CD4-positive, alpha-beta T cell (primary cell): ENCODE results near the gene TLCD2. TPM values are rescaled to one million over a fixed set of nuclear protein-coding genes. Genes with fewer than 3 reads are reported as not detected.
"Not testable (repeated sequence)": the region's sequence is repeated elsewhere in the genome, so short reads cannot be mapped to it uniquely, and the experiment has no call there.

ENCODE experiments used
- ATAC-seq: fragments of 200-7000 bp; cut with Tn5 transposase; one replicate; pipeline ENCODE4 v1.10.0; 2022; ENCODE audit warnings: mild to moderate bottlenecking; ENCODE audit not compliant: poor library complexity
- CTCF ChIA-PET: fragments of 350-600 bp; sonication (Branson Sonifier 250); formaldehyde crosslinking; loops from one replicate; lab custom pipeline; 2021; ENCODE audit warnings: antibody characterized with exemption, inconsistent platforms; lab: Charles Lee
- POLR2A ChIA-PET: fragments of 350-600 bp; sonication (Branson Sonifier 250); formaldehyde crosslinking; loops from one replicate; lab custom pipeline; 2021; ENCODE audit warnings: antibody characterized with exemption, inconsistent platforms; lab: Charles Lee
- DNase-seq, 14 experiments: peaks; one replicate each; pipeline ENCODE4 v3.0.0-alpha.2; 2013 to 2020; ENCODE audit warnings: mixed read lengths in 2 of 14
- H3K27ac ChIP-seq, 2 donors: one replicate each; pipeline versions ENCODE4 v1.5.1 to v1.7.0; 2013; ENCODE audit warnings: low read length in 2 of 2, low read depth in 1 of 2, mild to moderate bottlenecking in 1 of 2
- H3K27me3 ChIP-seq, 2 experiments: 1 replicate in 1 of 2; 2 replicates in 1 of 2; pipeline versions ENCODE4 v1.6.1 to v1.7.0; 2013; ENCODE audit warnings: low read length in 2 of 2, control low read depth in 1 of 2, mild to moderate bottlenecking in 1 of 2, moderate library complexity in 1 of 2; ENCODE audit not compliant: insufficient read depth in 2 of 2, control insufficient read depth in 1 of 2
- H3K36me3 ChIP-seq: one replicate; pipeline ENCODE4 v1.6.1; 2013; ENCODE audit warnings: low read length, control low read depth; ENCODE audit not compliant: insufficient read depth
- H3K4me1 ChIP-seq: one replicate; pipeline ENCODE4 v1.6.1; 2013; ENCODE audit warnings: low read length, control low read depth; ENCODE audit not compliant: insufficient read depth
- H3K4me3 ChIP-seq: one replicate; pipeline ENCODE4 v1.5.1; 2013; ENCODE audit warnings: mild to moderate bottlenecking, low read length, moderate library complexity
- H3K9me3 ChIP-seq, 2 experiments: 1 replicate in 1 of 2; 2 replicates in 1 of 2; pipeline versions ENCODE4 v1.6.1 to v1.7.0; 2013; ENCODE audit warnings: low read length in 2 of 2, mild to moderate bottlenecking in 2 of 2, control low read depth in 1 of 2, moderate library complexity in 1 of 2; ENCODE audit not compliant: control insufficient read depth in 1 of 2, insufficient read depth in 1 of 2
- H3K27ac Mint-ChIP-seq: one replicate; pipeline ENCODE4 v1.8.0; 2020; ENCODE audit warnings: mixed read lengths
- H3K27me3 Mint-ChIP-seq: one replicate; pipeline ENCODE4 v1.8.0; 2021; ENCODE audit warnings: mixed read lengths
- H3K36me3 Mint-ChIP-seq: one replicate; pipeline ENCODE4 v1.8.0; 2021; ENCODE audit warnings: low read depth, mixed read lengths
- H3K4me1 Mint-ChIP-seq: one replicate; pipeline ENCODE4 v1.8.0; 2021; ENCODE audit warnings: low read depth, mixed read lengths
- H3K4me3 Mint-ChIP-seq: one replicate; pipeline ENCODE4 v1.8.0; 2020; ENCODE audit warnings: mild to moderate bottlenecking, mixed read lengths
- H3K9me3 Mint-ChIP-seq: one replicate; pipeline ENCODE4 v1.8.0; 2020; ENCODE audit warnings: mixed read lengths
- CTCF ChIP-seq: fragments of 200-600 bp; IDR thresholded peaks from one replicate; pipeline ENCODE4 v1.8.0; 2022; ENCODE audit warnings: antibody characterized with exemption, mild to moderate bottlenecking
- intact Hi-C, 2 experiments: fragments of 100-400 bp; cut with DNase I in 1 of 2; cut with micrococcal nuclease in 1 of 2; formaldehyde crosslinking; loops; one replicate each; pipeline versions ENCODE4 v1.15.1 to v1.9.0; 2023 to 2025; cut with DNase I, micrococcal nuclease
- total RNA-seq, 174 experiments: library from RNA in 2 of 174; stranded (reverse) in 2 of 174; gene quantifications; one replicate each; pipeline ENCODE4 v1.2.3 and lab custom pipeline; 2021 to 2026

TLCD2 gene
- total RNA-seq, 2 experiments from 2014 or later, result 0.19 to 0.34 TPM

- peak overlapping the region; percentile 61 for H3K4me3 ChIP-seq
- peaks cover 1% of the 10 kb centered on the region for H3K36me3 Mint-ChIP-seq
- H3K27me3 Mint-ChIP-seq, result peaks cover 13% of the 10 kb centered on the region
- TF ChIP-seq CTCF, result no peak
- H3K9me3 ChIP-seq, result no peaks in the 10 kb centered on the region
- intact Hi-C loops, result no loop called here
- H3K36me3 ChIP-seq, result peaks cover 6% of the 10 kb centered on the region
- DNase-seq (peak in 4 of 14 experiments; percentile 23 to 47 (median 36)), ATAC-seq (peak; percentile 18)
- H3K27ac ChIP-seq, result no peak overlapping the region
- H3K9me3 Mint-ChIP-seq, result no peaks in the 10 kb centered on the region
- peaks cover 67% of the 10 kb centered on the region for H3K4me1 ChIP-seq
- peaks cover 20 to 30% of the 10 kb centered on the region in 2 experiments for H3K27me3 ChIP-seq
- POLR2A ChIA-PET, result interaction anchor here (0.7 to 1.1 kb wide), 3 partner anchors 13 to 160 kb away, joined by 3 read pairs; no protein-coding TSS in a partner anchor
- H3K4me1 Mint-ChIP-seq, result peaks cover 29% of the 10 kb centered on the region
- H3K4me3 Mint-ChIP-seq, result peak overlapping the region; percentile 86
- H3K27ac Mint-ChIP-seq, result peak overlapping the region; percentile 48
- CTCF ChIA-PET, result no interaction called here
Measured at GRCh38 chr17:1710807-1711553, 803 bp upstream of the TLCD2 start.

GRCh38 chr17:1709403-1709951 lies 700 bp downstream of the TLCD2 start:
- peak in 1 of 14 experiments; percentile 36 for DNase-seq
- Histone ChIP-seq H3K9me3 (no peaks in the 10 kb centered on the region), H3K4me1 (peaks cover 54% of the 10 kb centered on the region), H3K27ac (no peak overlapping the region), H3K4me3 (peak overlapping the region; percentile 61), H3K36me3 (peaks cover 6% of the 10 kb centered on the region), H3K27me3 (peaks cover 15 to 21% of the 10 kb centered on the region in 2 experiments)
- no peak overlapping the region for H3K4me3 Mint-ChIP-seq
- no peak overlapping the region for H3K27ac Mint-ChIP-seq
- ChIA-PET POLR2A (interaction anchor here (0.8 to 1.2 kb wide), 2 partner anchors 25 to 61 kb away, joined by 3 to 4 read pairs; partner anchors contain the start of gene PRPF8), CTCF (interaction anchor here (0.5 kb wide), 1 partner anchor 275 kb away, joined by 3 read pairs; no protein-coding TSS in a partner anchor)
- H3K27me3 Mint-ChIP-seq, result peaks cover 20% of the 10 kb centered on the region
- ATAC-seq, result no peak
- H3K36me3 Mint-ChIP-seq, result no peaks in the 10 kb centered on the region
- peaks cover 28% of the 10 kb centered on the region for H3K4me1 Mint-ChIP-seq
- TF ChIP-seq CTCF, result no peak
- intact Hi-C loops, result no loop called here
- no peaks in the 10 kb centered on the region for H3K9me3 Mint-ChIP-seq

DNA sequence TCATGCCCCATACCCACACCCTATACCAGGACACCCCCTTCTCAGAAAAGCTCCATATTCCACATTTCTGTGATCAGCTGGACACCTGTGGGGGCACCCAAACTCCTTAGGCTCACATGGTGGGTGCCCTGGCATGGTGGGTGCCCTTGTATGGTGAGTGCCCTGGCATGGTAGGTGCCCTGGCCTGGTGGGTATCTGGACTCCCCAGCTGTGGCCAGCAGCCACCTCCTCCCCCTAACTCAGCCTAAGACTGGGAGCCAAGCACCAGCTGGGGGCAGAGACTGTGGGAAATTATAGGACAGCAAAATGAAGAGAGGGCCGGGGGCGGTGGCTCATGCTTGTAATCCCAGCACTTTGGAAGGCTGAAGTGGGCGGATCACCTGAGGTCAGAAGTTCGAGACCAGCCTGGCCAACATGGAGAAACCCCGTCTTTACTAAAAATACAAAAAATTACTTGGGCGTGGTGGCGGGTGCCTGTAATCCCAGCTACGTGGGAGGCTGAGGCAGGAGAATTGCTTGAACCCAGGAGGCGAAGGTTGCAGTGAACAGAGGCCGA lies 1.3 kb downstream of the TLCD2 start:
- intact Hi-C loops, H3K36me3 Mint-ChIP-seq, H3K27ac Mint-ChIP-seq, H3K27ac ChIP-seq, H3K9me3 ChIP-seq, H3K36me3 ChIP-seq, DNase-seq, H3K4me3 ChIP-seq, CTCF ChIA-PET, ATAC-seq, H3K9me3 Mint-ChIP-seq: not testable (repeated sequence)
- H3K4me3 Mint-ChIP-seq, result peak overlapping the region; percentile 48
- H3K27me3 ChIP-seq, result peaks cover 15 to 16% of the 10 kb centered on the region in 2 experiments
- H3K4me1 ChIP-seq, result peaks cover 48% of the 10 kb centered on the region
- POLR2A ChIA-PET, result interaction anchor here (0.8 to 1.2 kb wide), 2 partner anchors 25 to 60 kb away, joined by 3 to 4 read pairs; partner anchors contain the start of gene PRPF8
- peaks cover 28% of the 10 kb centered on the region for H3K4me1 Mint-ChIP-seq
- H3K27me3 Mint-ChIP-seq, result peaks cover 20% of the 10 kb centered on the region
